KOPT-K1 (cell line): ENCODE results near the gene ANTKMT.

ENCODE experiments used
- H3K27ac ChIP-seq: fragments of 200-600 bp; sonication (generic); 2 replicates; pipeline ENCODE4 v1.5.1; 2016; ENCODE audit warnings: antibody characterized with exemption, mild to moderate bottlenecking, low read depth, low read length; ENCODE audit not compliant: poor library complexity, severe bottlenecking
- H3K36me3 ChIP-seq: fragments of 200-600 bp; sonication (generic); 2 replicates; pipeline ENCODE4 v1.5.1; 2017; ENCODE audit warnings: antibody characterized with exemption, mild to moderate bottlenecking, low read length, moderate library complexity; ENCODE audit not compliant: insufficient read depth
- H3K9me3 ChIP-seq: fragments of 200-600 bp; sonication (generic); 2 replicates; pipeline ENCODE4 v1.5.1; 2017; ENCODE audit warnings: antibody characterized with exemption, low read length, mild to moderate bottlenecking; ENCODE audit not compliant: insufficient read depth, poor library complexity, severe bottlenecking

ANTKMT gene

GRCh38 chr16:714558-715476 lies 6.1 kb upstream of the ANTKMT start, which contains the start of gene METRN:
TSS of gene METRN (plus strand) at chr16:715118. CDS start at chr16:715290, 172 bp downstream.
- Histone ChIP-seq H3K27ac (no peak within 1 kb of the TSS), H3K36me3 (no peaks in the 10 kb centered on the region), H3K9me3 (no peaks in the 10 kb centered on the region)

- Histone ChIP-seq H3K9me3 (no peaks in the 10 kb centered on the region), H3K27ac (no peak overlapping the region), H3K36me3 (no peaks in the 10 kb centered on the region)
Measured at GRCh38 chr16:715477-716199, 5.3 kb upstream of the ANTKMT start.

GRCh38 chr16:716200-716568 lies 4.8 kb upstream of the ANTKMT start:
- H3K9me3 ChIP-seq, result no peaks in the 10 kb centered on the region
- H3K36me3 ChIP-seq, result no peaks in the 10 kb centered on the region
- H3K27ac ChIP-seq, result no peak overlapping the region

GRCh38 chr16:716768-717325 lies 4.1 kb upstream of the ANTKMT start:
- Histone ChIP-seq H3K9me3 (no peaks in the 10 kb centered on the region), H3K36me3 (no peaks in the 10 kb centered on the region), H3K27ac (no peak overlapping the region)

- no peak overlapping the region for H3K27ac ChIP-seq
- H3K36me3 ChIP-seq, result no peaks in the 10 kb centered on the region
- no peaks in the 10 kb centered on the region for H3K9me3 ChIP-seq
Measured at GRCh38 chr16:717450-718245, 3.3 kb upstream of the ANTKMT start.

- no peaks in the 10 kb centered on the region for H3K9me3 ChIP-seq
- H3K27ac ChIP-seq, result no peak overlapping the region
- no peaks in the 10 kb centered on the region for H3K36me3 ChIP-seq
Measured at GRCh38 chr16:718389-718788, 2.6 kb upstream of the ANTKMT start.

- H3K36me3 ChIP-seq, result no peaks in the 10 kb centered on the region
- no peaks in the 10 kb centered on the region for H3K9me3 ChIP-seq
- peak overlapping the region; percentile 84 for H3K27ac ChIP-seq
Measured at GRCh38 chr16:718922-719321, 2.0 kb upstream of the ANTKMT start.

- Histone ChIP-seq H3K36me3 (no peaks in the 10 kb centered on the region), H3K27ac (peak overlapping the region; percentile 84), H3K9me3 (no peaks in the 10 kb centered on the region)
Measured at GRCh38 chr16:719815-720446, 1.0 kb upstream of the ANTKMT start.

- H3K9me3 ChIP-seq, result no peaks in the 10 kb centered on the region
- no peaks in the 10 kb centered on the region for H3K36me3 ChIP-seq
- H3K27ac ChIP-seq, result peak overlapping the region; percentile 84
Measured at GRCh38 chr16:720447-720989, 428 bp upstream of the ANTKMT start.

- H3K9me3 ChIP-seq, result no peaks in the 10 kb centered on the region
- no peaks in the 10 kb centered on the region for H3K36me3 ChIP-seq
- peak overlapping the region; percentile 84 for H3K27ac ChIP-seq
Measured at GRCh38 chr16:721765-722540, 1.0 kb downstream of the ANTKMT start.

GRCh38 chr16:722835-723633 lies 2.1 kb downstream of the ANTKMT start:
- H3K9me3 ChIP-seq, result no peaks in the 10 kb centered on the region
- H3K27ac ChIP-seq, result no peak overlapping the region
- no peaks in the 10 kb centered on the region for H3K36me3 ChIP-seq

GRCh38 chr16:723695-724094 lies 2.7 kb downstream of the ANTKMT start:
- Histone ChIP-seq H3K36me3 (no peaks in the 10 kb centered on the region), H3K27ac (no peak overlapping the region), H3K9me3 (no peaks in the 10 kb centered on the region)
